ENCODE data around the gene RGS7.

DNA sequence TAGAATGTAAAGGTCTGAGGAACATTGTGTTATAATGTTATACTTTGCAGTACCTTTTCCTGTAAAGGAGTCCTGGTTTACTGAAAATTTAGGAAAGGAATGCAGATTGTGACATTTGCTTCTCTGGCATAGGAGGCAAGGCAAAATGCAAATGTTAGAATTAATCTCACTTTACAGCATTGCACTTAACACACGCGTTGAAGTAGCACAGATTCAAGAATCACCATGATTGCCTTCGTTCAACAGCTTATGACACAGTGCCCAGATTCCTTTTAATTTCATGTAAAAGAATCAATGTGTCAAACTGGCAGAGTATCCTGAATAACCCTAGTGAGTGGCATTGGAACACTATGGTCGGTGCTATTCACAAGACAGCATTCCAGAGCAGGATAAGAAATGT, 47.4 kb downstream of the RGS7 start:
- no peak for TF ChIP-seq CTCF (IDR thresholded peaks at IDR 0.05)
- TF ChIP-seq POLR2AphosphoS5 (IDR thresholded peaks at IDR 0.05), result no peak

Data from gastroesophageal sphincter (tissue), 3 donors.